Hepatocyte (in vitro differentiated cells): ENCODE results near the gene NMRK1. TPM values are rescaled to one million over a fixed set of nuclear protein-coding genes. Genes with fewer than 3 reads are reported as not detected.

Experiments
- DNase-seq: peaks from one replicate; pipeline ENCODE4 v3.0.0-alpha.2; 2016; ENCODE audit warnings: low spot score
- H2AFZ ChIP-seq: fragments of 200-600 bp; sonication (generic); 2 replicates; pipeline ENCODE4 v1.6.0; 2016; ENCODE audit warnings: antibody characterized with exemption, mild to moderate bottlenecking
- H3K27ac ChIP-seq: fragments of 200-600 bp; sonication (generic); 2 replicates; pipeline ENCODE4 v1.5.1; 2016; ENCODE audit warnings: mild to moderate bottlenecking
- H3K27me3 ChIP-seq: fragments of 200-600 bp; sonication (generic); 2 replicates; pipeline ENCODE4 v1.6.1; 2016
- H3K36me3 ChIP-seq: fragments of 200-600 bp; sonication (generic); replicated peaks from 2 replicates; pipeline ENCODE4 v1.5.1; 2016; ENCODE audit warnings: low read depth; ENCODE audit not compliant: insufficient read depth
- H3K4me1 ChIP-seq: fragments of 200-600 bp; sonication (generic); 2 replicates; pipeline ENCODE4 v1.5.1; 2016; ENCODE audit warnings: mild to moderate bottlenecking, moderate library complexity; ENCODE audit not compliant: insufficient read depth
- H3K4me2 ChIP-seq: fragments of 200-600 bp; sonication (generic); 2 replicates; pipeline ENCODE4 v1.6.0; 2016
- H3K4me3 ChIP-seq: fragments of 200-600 bp; sonication (generic); 2 replicates; pipeline ENCODE4 v1.5.1; 2016; ENCODE audit warnings: mild to moderate bottlenecking
- H3K79me2 ChIP-seq: fragments of 200-600 bp; sonication (generic); 2 replicates; pipeline ENCODE4 v1.6.0; 2017; ENCODE audit warnings: mild to moderate bottlenecking
- H3K9me2 ChIP-seq: fragments of 200-600 bp; sonication (generic); replicated peaks from 2 replicates; pipeline ENCODE4 v1.6.0; 2017; ENCODE audit warnings: mild to moderate bottlenecking; ENCODE audit not compliant: insufficient read depth
- H3K9me3 ChIP-seq: fragments of 200-600 bp; sonication (generic); 2 replicates; pipeline ENCODE4 v1.5.1; 2016; ENCODE audit warnings: low read depth, mild to moderate bottlenecking
- H4K20me1 ChIP-seq: fragments of 200-600 bp; sonication (generic); 2 replicates; pipeline ENCODE4 v1.6.0; 2016; ENCODE audit warnings: mild to moderate bottlenecking; ENCODE audit not compliant: insufficient read depth, poor library complexity, severe bottlenecking
- CTCF ChIP-seq: fragments of 200-600 bp; sonication (generic); IDR thresholded peaks from 2 replicates; pipeline ENCODE4 v1.5.1; 2016; ENCODE audit warnings: antibody characterized with exemption, mild to moderate bottlenecking; ENCODE audit not compliant: poor library complexity
- EZH2 ChIP-seq: fragments of 200-600 bp; sonication (generic); IDR thresholded peaks from 2 replicates; pipeline ENCODE4 v1.6.1; 2016; ENCODE audit warnings: antibody characterized with exemption, mild to moderate bottlenecking, borderline replicate concordance
- EZH2phosphoT487 ChIP-seq: fragments of 200-600 bp; sonication (generic); IDR thresholded peaks from one replicate; pipeline ENCODE4 v1.6.1; 2018; ENCODE audit warnings: antibody characterized with exemption, mild to moderate bottlenecking, low read depth, moderate library complexity; ENCODE audit not compliant: unreplicated experiment, severe bottlenecking
- WGBS: methylation state at CpG from one replicate; pipeline ENCODE4 v1.1.6; 2016; ENCODE audit warnings: low lambda C conversion rate; ENCODE audit errors: missing lambda C conversion rate; 5-methylcytosine and 5-hydroxymethylcytosine counted together
- polyA plus RNA-seq: library from polyadenylated mRNA; unstranded; fragments of >200 nt; fragmentation: Nextera tagmentation; extraction: Ambion mirVana; gene quantifications from 2 replicates; pipeline ENCODE4 v1.2.1, GENCODE V29; 2016
- total RNA-seq: library from RNA; depleted of rRNA; stranded (reverse); fragments of >200 nt; gene quantifications from 2 replicates; pipeline ENCODE4 v1.2.3, GENCODE V29; 2014

Gene NMRK1
- total and polyA plus RNA-seq, 2 experiments from 2014 or later = 13.6 to 16.1 TPM

DNA sequence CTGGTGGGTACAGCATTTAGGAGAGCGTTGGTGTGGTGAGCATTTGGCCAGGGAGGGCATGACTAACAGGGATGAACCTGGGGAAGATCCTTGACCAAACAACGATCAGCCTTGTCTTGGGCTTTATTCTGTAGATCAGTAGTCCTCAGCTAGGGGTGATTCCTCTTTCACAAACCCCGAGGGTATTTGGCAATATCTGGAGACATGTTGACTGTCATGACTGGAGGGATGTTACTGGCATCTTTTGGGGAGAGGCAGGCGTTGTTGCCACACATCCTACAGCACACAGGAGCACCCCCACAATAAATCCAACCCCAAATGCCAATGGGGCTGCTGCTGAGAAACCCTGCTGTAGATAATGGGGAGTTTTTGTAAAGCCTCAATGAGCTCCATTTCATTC lies 44.3 kb upstream of the NMRK1 start:
- WGBS = 89% methylated on average over 4 of the region's 4 CpGs
- Histone ChIP-seq H3K36me3 (no peaks in the 10 kb centered on the region), H3K4me2 (no peak overlapping the region), H3K79me2 (no peaks in the 10 kb centered on the region), H3K27me3 (no peaks in the 10 kb centered on the region), H4K20me1 (no peaks in the 10 kb centered on the region), H3K4me1 (no peaks in the 10 kb centered on the region), H2AFZ (no peak overlapping the region), H3K4me3 (no peak overlapping the region), H3K9me2 (no peaks in the 10 kb centered on the region), H3K9me3 (no peaks in the 10 kb centered on the region), H3K27ac (no peak overlapping the region)
- TF ChIP-seq EZH2phosphoT487 = no peak
- TF ChIP-seq CTCF = no peak
- TF ChIP-seq EZH2 = no peak
- no peak for DNase-seq

DNA sequence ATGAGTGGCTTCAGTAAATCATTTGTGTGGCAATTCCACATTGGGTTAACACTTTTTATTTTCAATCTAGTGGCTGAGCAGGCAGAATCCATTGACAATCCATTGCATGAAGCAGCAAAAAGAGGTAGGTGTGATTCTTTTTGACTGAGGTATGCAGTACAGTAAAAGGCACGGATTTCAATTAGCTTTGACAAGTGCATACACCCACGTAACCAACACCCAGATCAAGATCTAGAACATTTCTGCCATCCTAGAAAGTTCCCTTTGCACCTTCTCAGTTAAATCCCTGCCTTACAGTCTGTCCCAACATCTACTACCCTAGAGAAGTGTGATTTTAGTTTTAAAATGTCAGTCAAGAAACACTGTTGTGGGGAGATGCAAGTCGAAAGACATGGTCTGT lies 43.7 kb upstream of the NMRK1 start:
- Histone ChIP-seq H2AFZ (no peak overlapping the region), H3K9me2 (no peaks in the 10 kb centered on the region), H3K36me3 (no peaks in the 10 kb centered on the region), H3K4me3 (no peak overlapping the region), H3K27me3 (no peaks in the 10 kb centered on the region), H3K9me3 (no peaks in the 10 kb centered on the region), H3K4me1 (no peaks in the 10 kb centered on the region), H3K4me2 (no peak overlapping the region), H4K20me1 (no peaks in the 10 kb centered on the region), H3K79me2 (no peaks in the 10 kb centered on the region), H3K27ac (no peak overlapping the region)
- whole genome bisulfite sequencing = 96% methylated on average over 3 of the region's 3 CpGs
- no peak for DNase-seq
- TF ChIP-seq CTCF (no peak), EZH2phosphoT487 (no peak), EZH2 (no peak)

- Histone ChIP-seq H3K79me2 (no peaks in the 10 kb centered on the region), H3K4me2 (no peak overlapping the region), H3K4me1 (no peaks in the 10 kb centered on the region), H4K20me1 (no peaks in the 10 kb centered on the region), H3K9me2 (no peaks in the 10 kb centered on the region), H3K36me3 (no peaks in the 10 kb centered on the region), H3K27me3 (no peaks in the 10 kb centered on the region), H2AFZ (no peak overlapping the region), H3K9me3 (no peaks in the 10 kb centered on the region), H3K4me3 (no peak overlapping the region), H3K27ac (no peak overlapping the region)
- no peak for DNase-seq
- TF ChIP-seq EZH2phosphoT487 (no peak), CTCF (no peak), EZH2 (no peak)
- WGBS = 64% methylated on average over 5 of the region's 5 CpGs
Observed at GRCh38 chr9:75130621-75131230, 42.8 kb upstream of the NMRK1 start.

DNA sequence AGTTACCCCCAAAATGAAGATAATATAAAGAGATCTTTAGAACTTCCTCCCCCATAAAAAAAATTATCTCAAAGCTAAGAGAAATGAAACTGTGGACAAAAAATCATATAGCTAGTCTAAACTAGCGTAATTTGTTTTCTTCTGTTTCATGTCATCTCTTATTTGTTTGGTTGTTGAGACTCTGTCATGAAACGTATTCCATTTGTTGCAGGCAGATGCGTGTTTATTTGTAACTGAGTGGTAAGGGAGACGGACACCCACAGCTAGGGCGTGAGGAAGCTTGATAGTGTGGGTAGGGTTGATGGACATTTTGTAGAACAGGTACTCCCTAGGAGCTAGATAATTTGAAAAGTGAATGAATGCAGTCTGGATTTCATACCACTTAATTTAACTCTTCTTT lies 42.2 kb upstream of the NMRK1 start:
- WGBS = 94% methylated on average over 5 of the region's 5 CpGs
- TF ChIP-seq EZH2phosphoT487 (no peak), CTCF (no peak), EZH2 (no peak)

More for the DNA sequence above, 42.2 kb upstream of the NMRK1 start:
- no peak overlapping the region for H3K27ac ChIP-seq
- no peak overlapping the region for H3K4me2 ChIP-seq
- no peaks in the 10 kb centered on the region for H3K36me3 ChIP-seq
- no peak overlapping the region for H2AFZ ChIP-seq
- H3K9me3 ChIP-seq = no peaks in the 10 kb centered on the region
- H3K9me2 ChIP-seq = no peaks in the 10 kb centered on the region
- no peak overlapping the region for H3K4me3 ChIP-seq
- H3K79me2 ChIP-seq = peaks cover 2% of the 10 kb centered on the region
- no peaks in the 10 kb centered on the region for H4K20me1 ChIP-seq
- no peak for DNase-seq
- no peaks in the 10 kb centered on the region for H3K27me3 ChIP-seq
- H3K4me1 ChIP-seq = no peaks in the 10 kb centered on the region
